GM19043 (cell line): ENCODE measurements around the gene CLCF1.

Experiments
- ATAC-seq: cut with Tn5 transposase; IDR thresholded peaks from one replicate; pipeline ENCODE4 v1.9.1; 2021; ENCODE audit warnings: low read depth; ENCODE audit not compliant: unreplicated experiment

The CLCF1 gene

DNA sequence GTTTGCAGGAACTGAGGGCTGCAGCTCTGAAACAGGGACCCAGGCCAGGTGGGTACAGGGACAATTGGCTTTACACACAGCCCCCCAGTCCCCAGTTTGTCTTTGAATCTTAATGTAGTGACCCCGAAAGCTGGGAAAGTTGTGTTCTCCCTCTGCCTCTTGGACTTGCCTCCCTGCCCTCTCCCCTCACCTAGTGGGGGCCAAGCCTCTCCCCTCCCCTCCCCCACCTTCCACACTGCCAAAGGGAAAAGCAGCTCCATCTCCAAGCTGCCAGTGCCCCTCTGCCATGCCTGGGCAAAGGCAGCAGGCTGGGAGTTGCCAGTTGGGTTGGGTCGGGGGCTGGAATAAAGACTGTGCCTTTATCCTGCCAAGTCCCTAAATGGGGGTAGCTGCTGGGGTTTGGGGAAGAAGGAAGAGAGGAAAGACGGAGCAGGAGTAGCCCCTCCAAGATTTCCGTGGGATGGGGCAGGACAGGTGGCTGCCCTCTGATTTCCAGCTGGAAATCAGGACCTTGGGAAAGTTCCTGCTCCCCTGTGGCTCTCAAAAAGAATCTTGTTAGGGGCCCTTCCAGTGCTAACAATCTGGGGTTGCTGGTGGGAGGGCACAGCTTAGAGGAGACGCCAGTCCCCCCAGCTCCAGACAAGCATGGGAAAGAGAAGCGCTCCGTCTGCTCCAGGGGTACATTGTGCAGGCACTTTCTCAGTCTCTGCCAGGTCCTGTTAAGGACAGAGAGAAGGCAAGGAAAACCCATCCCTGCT, 2.8 kb upstream of the CLCF1 start:
- no peak for ATAC-seq

DNA sequence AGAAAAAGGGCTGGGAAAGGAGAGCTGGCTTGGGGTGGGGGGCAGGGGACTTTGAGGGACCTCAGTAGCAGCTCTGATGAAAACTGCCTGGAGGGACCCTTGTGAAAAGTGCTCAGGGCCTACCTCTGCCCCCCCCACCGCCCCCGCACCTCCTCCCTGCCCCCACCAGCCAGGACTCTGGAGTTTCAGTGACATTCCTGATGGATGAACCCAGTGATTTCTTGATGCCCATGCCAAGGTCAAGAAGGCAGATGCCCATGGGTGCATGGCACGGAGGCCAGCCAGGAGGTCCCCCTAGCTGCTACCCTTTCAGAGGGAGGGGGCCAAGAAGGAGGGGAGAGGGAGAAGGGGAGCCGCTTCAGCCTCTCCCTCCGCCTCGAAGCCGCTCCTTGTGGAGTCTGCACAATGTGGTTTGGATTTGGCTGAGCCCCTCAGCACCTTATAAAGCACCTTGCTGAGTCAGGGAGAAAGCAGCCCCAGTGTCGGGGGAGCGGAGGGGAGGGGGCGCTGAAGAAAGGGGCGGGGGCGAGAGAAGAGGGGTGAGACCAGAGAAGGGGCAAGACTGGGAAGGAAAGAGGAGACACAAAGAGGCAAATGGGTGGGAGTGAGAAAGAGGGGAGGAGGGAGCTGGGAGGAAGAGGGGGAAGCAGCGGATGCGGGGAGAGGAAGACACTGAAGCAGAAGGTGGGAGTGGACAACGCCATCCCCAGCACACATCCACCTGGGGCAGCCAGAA, 2.1 kb upstream of the CLCF1 start:
- ATAC-seq, result no peak

DNA sequence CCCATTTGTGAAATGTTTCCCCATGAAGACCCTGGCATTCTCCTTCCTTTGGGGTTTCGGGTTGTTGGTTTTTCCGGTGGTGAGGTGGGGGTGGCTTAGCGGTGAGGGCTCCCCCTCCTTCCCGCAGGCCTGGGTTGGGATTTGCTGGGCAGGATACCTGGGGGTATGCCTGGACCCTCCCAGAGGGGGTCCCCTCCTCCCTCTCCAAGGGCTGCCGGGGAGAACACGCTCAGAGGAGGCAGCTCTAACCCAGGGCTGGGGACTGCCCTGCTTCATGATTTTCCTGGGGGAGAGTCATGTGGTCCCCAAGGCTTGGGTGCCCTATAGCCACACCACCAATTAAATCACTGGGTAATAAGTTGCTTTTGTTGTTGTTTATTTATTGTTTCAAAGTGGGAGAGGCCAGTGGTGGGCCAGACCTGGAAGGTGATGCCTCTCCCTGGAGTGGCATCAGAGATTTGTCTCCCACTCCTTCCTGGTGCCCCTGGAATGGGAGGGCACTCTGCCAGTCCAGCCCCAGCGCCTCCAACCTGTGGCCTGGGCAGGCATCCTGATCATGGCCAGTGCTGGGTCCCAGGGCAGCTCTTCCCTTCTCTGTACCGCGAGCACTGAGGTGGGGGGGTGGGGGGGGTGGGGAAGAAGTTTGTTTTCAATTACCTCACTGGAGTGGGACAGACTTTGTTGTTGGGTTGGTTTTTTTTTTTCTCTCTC, 1.3 kb upstream of the CLCF1 start:
- no peak for ATAC-seq

DNA sequence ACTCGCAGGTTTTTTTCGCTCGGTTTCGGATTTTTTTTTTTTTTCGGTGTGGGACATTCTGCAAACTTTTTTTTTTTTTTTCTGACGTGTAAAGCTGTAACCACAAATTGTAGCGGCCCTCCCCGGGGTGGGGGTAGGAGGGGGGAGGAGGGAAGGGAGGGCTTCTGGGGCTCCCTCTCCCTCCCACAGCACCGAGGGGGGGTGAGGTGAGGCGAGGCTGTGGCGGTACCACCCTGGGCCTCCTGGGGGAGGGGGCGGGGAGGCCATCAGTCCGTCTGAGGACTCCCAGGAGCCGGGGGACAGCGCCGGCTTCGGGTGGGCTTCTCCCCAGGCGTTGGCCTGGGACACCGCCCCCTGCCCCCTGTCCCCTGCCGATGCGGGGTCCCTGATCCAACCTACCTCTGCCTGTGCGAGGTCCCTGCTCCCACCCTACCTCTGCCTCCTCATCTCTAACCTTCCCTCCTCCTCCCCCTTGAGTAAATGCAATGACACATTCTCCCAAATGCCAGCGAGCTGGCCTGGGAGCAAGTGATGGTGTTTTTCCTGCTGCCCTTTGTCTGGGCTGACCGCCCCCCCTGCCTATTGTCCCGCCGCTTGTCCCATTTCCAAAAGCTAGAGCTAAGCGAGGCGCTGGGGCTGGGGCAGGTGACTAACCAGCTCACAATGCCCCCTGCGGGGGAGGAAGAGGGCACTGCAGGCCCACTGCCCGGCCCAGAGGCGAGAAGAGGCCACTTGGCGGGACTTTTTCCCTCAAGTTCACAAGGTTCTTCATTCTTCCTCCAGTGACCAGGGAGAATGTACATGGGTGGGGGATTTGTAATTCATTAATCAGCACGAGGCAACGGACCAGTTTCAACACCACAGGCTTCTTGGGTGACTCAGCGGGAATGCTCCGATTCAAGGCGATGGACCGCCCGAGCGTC, 511 bp upstream of the CLCF1 start:
- ATAC-seq, result no peak

DNA sequence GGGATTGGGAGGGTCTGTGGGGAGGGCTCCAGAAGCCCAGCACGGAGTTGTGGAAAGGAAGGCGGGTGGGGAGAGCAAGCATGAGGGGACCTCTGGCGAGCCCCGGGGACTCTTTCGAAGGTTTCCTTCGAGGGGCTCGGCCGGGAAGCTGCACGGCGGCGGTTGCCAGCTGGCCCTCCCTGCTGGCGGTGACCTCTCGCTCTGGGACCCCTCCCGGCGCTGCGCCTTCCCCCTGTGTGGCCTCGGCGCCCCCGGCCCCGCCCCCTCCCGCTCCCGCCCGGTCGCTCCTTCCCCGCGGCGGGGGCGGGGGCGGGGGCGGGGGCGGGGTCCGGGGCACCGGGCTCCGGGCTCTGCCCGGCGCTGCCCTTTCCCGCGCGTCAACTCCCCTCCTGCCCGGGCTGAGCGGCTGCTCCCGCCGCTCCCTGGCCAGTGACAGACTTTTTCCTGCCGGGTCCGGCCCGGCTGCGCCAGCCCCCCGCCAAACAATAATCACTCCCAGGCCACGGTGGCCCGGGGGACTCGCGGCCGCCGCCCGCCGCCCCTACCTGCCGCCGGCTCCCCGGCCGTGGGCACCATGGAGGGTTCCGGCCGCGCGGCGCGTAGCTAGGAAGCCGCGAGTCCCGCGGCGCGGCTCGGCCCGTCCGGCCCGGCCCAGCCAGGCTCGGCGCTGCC, 941 bp downstream of the CLCF1 start:
- ATAC-seq, result no peak

DNA sequence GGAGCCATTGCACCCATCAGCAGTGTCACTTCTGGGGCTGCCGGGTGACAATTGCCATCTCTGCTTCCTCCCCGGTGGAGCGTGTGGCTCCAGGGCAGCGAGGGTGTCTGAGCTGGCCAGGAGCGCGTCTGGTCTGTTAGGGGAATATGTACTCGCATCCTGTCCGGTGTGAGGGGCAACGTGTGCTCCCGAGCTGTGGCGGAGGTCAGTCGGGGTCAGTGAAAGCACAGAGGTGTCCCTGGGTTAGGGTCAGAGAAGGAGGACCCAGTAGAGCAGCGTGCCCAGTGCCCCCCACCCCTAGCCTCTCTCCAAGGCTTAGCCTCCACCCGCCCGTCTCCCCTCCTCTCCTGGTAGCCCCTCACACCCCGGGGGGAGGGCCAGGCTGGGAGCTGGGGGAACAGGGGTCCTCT, 1.5 kb downstream of the CLCF1 start:
- no peak for ATAC-seq

DNA sequence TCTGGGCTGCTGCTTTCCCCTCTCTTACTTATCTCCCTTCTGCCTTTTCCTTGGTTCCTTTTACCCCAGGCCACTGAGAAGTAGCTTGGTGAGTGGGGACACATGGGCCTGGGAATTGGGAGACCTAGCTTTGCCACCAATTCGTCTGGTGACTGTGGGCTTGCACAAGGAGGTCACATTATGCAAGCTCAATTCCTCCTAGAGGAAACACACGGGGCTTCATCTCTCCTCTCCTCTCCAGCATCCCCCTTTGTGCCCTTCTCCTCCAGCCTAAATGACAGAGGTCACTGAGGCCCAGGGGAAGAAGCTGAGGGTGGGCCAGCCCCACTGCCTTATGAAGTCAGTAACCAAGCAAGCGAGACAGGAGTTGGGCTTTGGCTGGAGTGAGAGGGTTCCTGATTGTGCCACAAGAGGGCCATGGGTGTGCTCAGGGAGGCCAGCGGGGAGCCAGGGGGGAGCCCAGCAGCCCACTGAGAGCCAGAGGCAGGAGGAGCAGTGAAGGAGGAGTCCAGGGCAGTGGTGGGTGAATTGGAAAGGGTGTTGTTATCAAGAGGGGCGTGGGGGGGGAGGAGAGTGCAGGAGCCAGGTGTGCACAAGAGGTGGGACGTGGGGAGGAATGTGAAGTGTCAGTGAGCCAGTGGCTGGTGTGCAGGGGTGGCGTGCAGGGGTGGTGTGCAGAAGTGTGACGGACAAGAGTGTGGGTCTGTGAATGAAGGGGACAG, 2.0 kb downstream of the CLCF1 start:
- no peak for ATAC-seq

DNA sequence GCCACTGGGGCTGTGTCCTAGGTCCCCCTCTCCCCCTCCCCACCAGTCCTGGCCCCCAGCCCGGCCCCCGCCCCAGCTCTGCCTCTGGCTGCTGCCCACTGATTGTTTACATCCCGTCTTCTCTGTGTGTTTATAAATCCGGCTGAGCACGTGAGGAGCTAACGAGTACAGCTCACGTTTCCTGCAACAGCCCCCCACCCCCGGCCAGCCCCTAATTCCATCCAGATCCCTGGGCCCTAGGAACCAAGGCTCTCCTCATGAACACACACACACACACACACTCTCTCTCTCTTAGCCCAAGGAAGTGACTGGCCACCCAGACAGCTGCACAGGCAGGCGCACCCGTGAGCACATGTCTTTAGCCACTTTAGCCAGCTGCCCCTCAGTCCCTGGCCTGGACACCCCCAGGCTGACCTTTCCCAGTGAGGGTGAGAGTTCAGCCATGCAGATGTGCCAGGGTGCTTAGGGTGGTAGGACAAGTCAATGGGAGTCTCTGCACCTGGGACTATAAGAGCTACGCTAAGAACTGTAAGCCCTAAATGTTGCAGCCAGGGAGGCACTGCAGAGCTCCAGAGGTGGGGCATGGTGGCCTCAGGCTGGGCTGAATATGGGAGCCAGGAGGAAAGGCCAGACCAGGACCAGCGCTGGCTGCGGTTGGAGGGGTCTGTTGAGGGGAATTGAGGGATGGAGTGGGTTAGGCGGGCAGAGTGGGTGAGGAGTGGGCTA, 2.9 kb downstream of the CLCF1 start:
- no peak for ATAC-seq

DNA sequence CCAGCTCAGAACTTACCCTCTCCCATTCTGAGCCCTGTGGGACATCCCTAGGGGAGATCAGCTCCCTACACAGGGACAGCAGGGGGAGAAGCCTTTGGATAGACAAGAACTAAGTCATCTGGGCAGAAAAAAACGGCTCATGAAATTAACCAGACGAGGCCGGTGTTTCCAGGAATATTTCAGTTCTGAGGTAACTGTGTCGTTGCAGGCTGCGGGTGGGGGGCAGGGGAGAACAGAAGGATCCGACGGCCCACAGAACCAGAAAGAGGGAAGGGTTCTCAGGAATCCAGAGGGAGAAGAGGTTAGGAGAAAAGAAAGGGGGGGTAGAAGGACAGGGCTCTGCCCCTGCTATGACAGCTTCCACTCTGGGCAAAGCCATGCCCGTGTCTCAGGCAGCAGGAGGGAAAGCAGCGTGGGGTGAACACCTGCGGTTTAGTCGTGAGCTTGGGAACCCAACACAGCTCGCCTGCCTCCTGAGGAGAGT, 3.6 kb downstream of the CLCF1 start:
- no peak for ATAC-seq

DNA sequence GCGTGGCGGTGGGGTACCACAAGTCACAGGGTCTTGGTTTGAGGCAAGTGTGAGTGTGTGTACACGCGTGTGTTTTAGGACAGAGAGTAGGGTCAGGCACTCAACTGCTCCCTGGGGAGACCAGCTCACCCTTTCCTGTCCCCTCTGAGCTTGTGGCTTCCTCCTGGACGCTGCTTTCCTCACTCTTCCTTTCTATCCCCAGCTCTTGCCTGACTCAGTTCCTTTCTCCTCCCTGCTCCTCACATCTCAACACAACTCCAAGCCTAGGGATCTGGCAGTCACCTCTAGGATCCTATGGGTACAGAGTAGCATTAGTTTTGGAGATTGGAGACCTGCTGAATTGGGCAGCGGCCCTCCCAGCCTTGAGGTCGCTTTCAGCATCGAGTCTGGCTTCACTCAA, 4.1 kb downstream of the CLCF1 start:
- ATAC-seq, result no peak

DNA sequence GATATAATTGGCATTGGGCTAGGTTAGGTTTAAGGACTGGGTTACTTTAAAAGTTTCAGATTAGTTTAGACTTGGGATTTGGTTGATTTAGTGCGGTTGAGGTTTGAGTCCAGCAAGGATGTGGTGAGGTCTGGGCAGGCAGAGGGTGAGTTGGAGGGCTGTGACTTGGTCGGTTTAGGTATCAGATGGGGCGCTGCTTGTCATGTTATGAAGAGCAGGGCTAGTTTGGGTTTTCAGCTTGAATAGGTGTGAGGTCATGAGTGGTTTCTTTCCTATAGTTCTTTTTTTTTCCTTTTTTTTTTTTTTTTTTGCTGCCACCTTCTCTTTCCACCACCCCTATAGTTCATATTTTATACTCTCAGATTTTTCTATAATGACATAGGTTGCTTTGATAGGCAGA, 4.8 kb downstream of the CLCF1 start:
- no peak for ATAC-seq

DNA sequence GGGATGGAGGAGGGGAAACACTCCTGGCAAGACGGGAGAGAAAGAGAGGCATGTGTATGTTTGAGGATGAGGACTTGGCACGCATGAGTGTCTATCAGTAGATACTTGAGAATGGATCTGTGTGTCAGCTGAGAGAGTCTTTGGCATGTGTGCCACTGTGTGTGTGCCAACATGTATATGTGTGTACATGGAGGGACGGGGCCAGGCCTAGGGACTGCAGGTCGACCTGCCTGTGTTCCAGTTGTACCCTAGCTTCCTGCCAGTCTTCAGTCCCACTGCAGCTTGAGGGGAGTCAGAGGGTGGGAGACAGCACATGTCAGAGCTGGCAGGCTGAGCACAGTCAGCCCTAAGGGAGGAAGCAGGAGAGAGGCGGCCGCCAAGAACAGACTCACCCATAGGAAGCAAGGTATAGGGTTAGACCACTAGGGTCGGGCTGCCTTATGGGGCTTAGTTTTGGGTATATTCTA, 5.6 kb downstream of the CLCF1 start:
- no peak for ATAC-seq

DNA sequence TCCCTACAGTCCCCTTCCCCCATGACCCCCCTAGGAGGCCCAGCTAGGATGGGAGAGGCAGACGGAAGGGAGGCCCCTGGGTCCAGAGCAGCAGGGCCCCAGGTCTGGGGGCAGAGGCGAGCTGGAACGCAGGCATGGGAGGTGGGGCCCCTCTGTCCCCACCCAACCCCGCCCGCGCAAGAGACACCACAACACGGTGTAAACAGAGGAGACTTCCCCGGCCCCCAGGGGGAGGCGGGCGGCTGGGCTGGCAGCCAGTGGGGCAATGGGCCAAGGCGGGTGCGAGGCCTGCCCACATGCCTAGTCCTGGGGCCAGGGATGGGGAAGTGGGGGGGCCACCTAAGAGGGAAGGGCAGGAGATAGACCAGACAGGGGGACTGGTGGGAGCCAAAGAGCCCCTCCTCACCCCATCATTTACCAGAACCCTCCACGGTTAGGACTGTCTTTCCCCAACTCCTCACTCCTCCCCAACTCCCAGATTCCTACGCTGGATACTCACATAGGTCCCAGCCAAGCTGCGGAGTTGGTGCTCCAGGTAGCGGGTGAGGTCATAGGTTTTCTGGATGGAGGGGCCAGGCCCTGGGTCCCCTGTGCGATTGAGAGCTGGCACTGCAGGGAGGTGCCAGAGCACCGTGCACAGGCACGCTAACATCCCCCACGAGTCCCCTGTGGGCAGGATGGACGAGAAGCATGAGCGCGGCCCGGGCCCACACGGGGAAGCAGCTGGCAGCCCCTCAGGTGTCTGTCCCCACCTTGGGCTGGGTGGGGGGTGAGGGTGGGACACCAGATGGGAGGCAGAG, 6.2 kb downstream of the CLCF1 start:
- no peak for ATAC-seq

DNA sequence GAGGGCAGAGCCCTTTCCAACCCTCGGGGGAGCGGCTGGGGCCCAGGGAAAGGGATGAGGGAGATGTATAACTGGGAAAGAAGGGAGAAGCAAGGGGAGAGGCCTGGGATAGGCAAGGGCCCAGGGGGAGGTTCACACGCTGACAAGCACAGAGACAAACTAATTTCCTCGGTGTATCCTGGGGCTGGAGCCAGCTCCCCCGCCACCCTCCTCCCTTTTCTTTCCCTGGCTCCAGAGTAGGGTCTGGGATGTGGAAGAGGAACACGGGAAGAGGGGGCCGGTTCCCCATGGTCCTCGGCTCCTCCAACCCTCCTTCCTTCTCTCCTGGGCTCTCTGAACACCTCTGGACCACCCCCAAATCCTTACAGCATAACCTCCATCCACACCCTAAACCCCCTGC, 6.9 kb downstream of the CLCF1 start:
- ATAC-seq, result no peak

DNA sequence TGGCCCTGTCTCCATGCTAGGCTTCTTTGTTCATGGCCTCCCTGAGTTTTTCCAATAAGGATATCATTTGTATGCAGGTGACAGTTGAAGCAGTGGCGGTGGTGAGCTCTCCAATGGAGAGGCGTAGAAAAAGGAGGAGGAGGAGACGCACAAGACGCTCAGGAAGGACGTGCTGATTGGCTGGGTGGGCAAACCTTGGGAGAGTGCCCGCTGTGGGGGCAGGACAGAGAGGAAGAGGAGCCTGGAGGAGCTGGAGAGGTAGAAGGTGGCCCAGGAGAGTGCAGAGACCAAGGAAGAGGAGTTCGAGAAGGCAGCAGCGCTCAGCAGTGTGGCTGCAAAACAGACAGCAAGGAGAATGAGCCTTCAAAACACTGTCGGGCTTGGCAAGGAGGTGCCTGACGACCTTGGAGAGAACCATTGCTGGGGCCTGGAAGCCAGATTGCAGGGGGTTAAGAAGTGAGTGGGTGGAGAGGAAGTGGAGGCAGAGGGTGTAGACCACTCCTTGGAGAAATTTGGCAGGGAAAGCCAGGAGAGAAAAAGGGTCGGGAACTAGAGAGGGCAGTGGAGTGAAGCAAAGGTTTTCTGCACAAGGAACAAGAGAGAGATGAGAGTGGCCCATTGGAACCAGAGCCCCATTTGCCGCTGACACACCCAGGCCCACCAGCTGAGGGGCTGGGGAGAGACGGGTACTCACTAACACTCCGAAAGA, 7.5 kb downstream of the CLCF1 start:
- no peak for ATAC-seq

DNA sequence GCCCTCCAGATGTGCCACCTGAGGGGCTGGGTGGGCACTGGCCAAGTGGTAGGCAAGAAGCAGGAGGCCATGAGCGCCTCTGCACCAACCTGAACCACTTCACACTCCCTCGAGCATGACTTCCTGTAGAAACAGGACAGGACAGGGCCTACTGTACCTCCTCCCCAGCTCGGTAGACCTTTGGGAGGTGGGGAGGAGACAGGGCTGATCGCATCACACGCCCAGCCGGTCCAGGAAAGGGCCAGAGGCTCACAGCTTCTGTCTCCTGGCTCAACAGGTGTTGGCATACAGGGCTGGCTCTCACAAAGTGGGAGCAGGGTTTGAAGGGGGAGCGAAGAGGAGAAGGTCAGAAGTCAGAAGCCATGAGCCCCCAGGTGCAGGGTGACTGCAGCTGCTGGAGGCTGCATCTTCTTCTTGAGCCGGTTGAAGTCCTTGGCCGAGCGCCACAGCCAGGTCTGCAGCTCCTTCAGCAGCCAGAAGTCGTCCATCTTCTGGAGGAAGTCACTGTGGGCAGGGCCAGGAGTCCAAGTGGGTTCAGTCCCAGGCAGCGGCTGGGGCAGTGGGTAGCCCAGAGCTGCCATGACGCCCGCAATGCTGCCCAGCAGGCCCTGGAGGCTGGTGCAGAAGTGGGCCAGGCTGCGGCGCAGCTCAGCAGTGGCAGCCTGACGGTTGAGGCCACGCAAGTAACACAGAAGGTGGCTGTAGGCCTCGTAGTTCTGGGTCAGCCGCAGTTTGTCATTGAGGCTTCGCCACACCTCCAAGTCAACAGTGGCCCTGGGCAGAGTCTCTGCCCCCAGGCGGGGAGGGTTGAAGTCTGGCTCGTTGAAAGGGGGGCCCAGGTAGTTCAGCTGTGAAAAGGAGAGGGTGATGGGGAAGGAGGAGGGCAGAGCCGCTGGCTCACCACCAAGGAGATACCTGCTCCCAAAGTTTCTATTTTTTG, 8.3 kb downstream of the CLCF1 start:
- ATAC-seq, result no peak
